Thymus (tissue), 11 donors: ENCODE data around the gene RPL5. TPM values are rescaled to one million over a fixed set of nuclear protein-coding genes. Genes with fewer than 3 reads are reported as not detected.

ENCODE experiments used
- DNase-seq, 9 donors: peaks; one replicate each; pipeline ENCODE4 v3.0.0-alpha.2; 2013; ENCODE audit warnings: low spot score in 9 of 9, low read depth in 6 of 9, missing footprints in 1 of 9
- H3K27ac ChIP-seq, 2 donors: one replicate each; pipeline ENCODE4 v1.5.1; 2013; ENCODE audit warnings: control low read depth in 1 of 2, low read depth in 1 of 2, low read length in 1 of 2, mild to moderate bottlenecking in 1 of 2, moderate library complexity in 1 of 2
- H3K27me3 ChIP-seq, 2 donors: one replicate each; pipeline ENCODE4 v1.5.1; 2013; ENCODE audit warnings: low read length in 1 of 2; ENCODE audit not compliant: control insufficient read depth in 2 of 2, insufficient read depth in 1 of 2
- H3K36me3 ChIP-seq, 2 donors: one replicate each; pipeline ENCODE4 v1.5.1; 2013; ENCODE audit warnings: low read length in 1 of 2, mild to moderate bottlenecking in 1 of 2, moderate library complexity in 1 of 2; ENCODE audit not compliant: control insufficient read depth in 2 of 2, insufficient read depth in 2 of 2
- H3K4me1 ChIP-seq, 2 donors: one replicate each; pipeline ENCODE4 v1.5.1; 2013; ENCODE audit warnings: low read length in 2 of 2; ENCODE audit not compliant: control insufficient read depth in 2 of 2, insufficient read depth in 2 of 2
- H3K4me3 ChIP-seq, 2 donors: one replicate each; pipeline ENCODE4 v1.5.1; 2013; ENCODE audit warnings: low read length in 2 of 2, control low read depth in 1 of 2, mild to moderate bottlenecking in 1 of 2
- H3K9me3 ChIP-seq, 2 donors: one replicate each; pipeline ENCODE4 v1.5.1; 2013; ENCODE audit warnings: low read length in 1 of 2, mild to moderate bottlenecking in 1 of 2; ENCODE audit not compliant: control insufficient read depth in 2 of 2, insufficient read depth in 1 of 2
- WGBS: extraction: QIAGEN DNeasy Blood & Tissue Kit; methylation state at CpG from one replicate; pipeline ENCODE4 v1.1.7; 2013; 5-methylcytosine and 5-hydroxymethylcytosine counted together
- polyA plus RNA-seq: library from polyadenylated mRNA; stranded (reverse); fragments of 200-250 nt; gene quantifications from one replicate; pipeline ENCODE4 v1.2.3, GENCODE V29; 2013
- total RNA-seq: library from RNA; stranded (reverse); fragments of 120-200 nt; gene quantifications from one replicate; pipeline ENCODE4 v1.2.4, GENCODE V29; 2013
- donor health status: healthy.

The RPL5 gene
- total and polyA plus RNA-seq, 2 donors, result 2,242 to 2,759 TPM

DNA sequence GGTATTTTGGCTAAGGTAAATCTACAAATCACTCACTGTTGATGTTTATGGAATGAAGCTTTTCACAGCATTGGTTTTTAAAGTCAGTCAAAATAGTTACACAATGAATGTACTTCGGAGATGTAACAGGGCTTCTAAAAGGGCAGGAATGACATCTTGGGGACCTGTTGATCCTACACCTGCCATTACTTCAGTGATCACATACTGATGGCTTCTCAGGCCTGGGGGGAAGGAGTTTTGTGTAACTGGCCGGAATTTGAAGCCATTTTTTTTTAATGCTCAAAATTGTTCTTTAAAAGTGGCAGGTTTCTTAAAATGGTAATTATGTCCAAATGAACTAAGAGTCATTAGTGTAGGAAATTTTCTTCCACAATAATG is 11.2 kb downstream of the RPL5 start:
- 49% methylated on average over 2 of the region's 2 CpGs for WGBS
- H3K4me1 ChIP-seq, result no peaks in the 10 kb centered on the region
- H3K27me3 ChIP-seq, result no peaks in the 10 kb centered on the region
- no peak overlapping the region for H3K27ac ChIP-seq
- no peaks in the 10 kb centered on the region for H3K9me3 ChIP-seq
- no peak overlapping the region for H3K4me3 ChIP-seq
- H3K36me3 ChIP-seq, result peaks cover 38 to 62% of the 10 kb centered on the region in 2 donors
- no peak for DNase-seq

DNA sequence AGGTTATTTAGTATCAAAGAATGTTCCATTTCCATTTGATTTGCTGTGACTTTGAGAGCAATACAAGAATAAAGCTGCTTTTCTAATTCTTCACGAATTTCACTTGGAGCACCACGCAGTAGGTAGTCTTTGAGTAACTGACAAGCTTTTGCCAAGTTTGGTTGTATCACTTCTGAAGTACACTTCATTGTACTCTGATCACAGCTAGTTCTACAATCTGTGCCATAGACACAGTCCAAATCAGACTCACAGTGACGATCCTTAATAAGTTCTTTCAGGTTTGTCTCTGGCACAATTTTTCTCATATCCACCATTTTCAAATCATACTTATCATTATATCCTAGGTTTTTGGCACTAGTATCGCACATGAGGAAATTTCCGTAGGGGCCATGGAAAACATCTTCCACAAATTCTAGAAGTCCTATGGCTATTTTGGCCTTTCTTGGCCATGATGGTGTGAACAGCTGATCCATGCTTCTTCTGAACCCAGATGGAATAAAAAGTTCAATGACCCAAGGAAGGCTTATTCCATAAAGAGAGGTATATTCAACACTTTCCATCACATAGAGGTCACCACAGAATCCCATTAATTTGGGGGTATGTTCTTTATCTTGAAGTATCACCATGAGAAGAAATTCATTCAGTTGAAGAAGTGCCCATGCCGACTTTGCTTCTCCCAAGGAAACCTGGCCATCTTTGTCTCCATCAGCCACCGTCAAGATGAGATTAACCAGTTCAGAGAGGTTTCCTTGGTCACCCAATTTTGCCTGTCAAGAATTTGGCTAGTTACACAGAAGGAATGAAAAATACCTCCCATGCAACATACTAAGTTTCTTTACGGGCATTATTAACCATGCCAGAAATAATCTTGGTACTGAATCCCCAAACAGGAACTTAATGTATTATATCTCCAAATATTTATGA is 11.9 kb downstream of the RPL5 start:
- H3K4me1 ChIP-seq, result no peaks in the 10 kb centered on the region
- no peak overlapping the region for H3K27ac ChIP-seq
- H3K9me3 ChIP-seq, result no peaks in the 10 kb centered on the region
- DNase-seq, result no peak
- no peaks in the 10 kb centered on the region for H3K27me3 ChIP-seq
- no peak overlapping the region for H3K4me3 ChIP-seq
- peaks cover 39 to 58% of the 10 kb centered on the region in 2 donors for H3K36me3 ChIP-seq
- 98% methylated on average over 8 of the region's 8 CpGs for WGBS

DNA sequence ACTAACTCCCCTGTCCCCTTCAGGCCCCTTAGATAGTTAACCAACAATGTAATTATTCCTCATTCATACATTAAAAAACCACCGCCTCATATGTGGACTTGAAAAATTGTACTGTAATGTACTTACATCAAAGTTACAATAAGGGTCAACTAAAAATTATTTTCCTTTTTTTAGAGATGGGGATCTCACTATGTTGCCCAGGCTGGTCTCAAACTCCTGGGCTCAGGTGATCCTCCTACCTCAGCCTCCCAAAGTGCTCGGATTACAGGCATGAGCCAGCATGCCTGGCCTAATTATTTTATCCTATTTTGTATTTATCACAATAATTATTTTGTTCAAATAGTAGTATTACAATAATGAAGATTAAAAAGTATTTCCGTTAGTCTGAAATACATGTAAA is 12.6 kb downstream of the RPL5 start:
- no peaks in the 10 kb centered on the region for H3K4me1 ChIP-seq
- H3K9me3 ChIP-seq, result no peaks in the 10 kb centered on the region
- no peaks in the 10 kb centered on the region for H3K27me3 ChIP-seq
- H3K27ac ChIP-seq, result no peak overlapping the region
- 98% methylated on average over 3 of the region's 3 CpGs for WGBS
- H3K4me3 ChIP-seq, result no peak overlapping the region
- peaks cover 35 to 50% of the 10 kb centered on the region in 2 donors for H3K36me3 ChIP-seq
- DNase-seq, result no peak

DNA sequence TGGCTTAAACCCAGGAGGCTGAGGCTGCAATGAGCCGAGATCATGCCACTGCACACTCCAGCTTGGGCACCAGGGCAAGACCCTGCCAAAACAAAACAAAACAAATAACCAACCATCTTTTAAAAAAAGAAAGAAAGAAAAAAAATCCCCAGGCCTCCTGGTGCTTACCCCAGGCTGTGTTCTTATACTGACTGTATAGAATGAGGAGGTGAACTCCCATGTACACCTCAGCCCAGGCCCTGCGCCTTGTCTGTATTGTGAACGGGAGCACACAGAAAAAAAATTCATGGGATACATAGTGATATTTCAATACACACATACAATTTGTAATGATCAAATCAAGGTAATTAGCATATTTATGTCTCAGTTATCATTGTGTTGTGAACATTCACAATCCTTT is 14.1 kb downstream of the RPL5 start:
- no peak overlapping the region for H3K27ac ChIP-seq
- DNase-seq, result no peak
- 65% methylated on average over 3 of the region's 3 CpGs for WGBS
- H3K36me3 ChIP-seq, result peaks cover 33 to 35% of the 10 kb centered on the region in 2 donors
- no peaks in the 10 kb centered on the region for H3K27me3 ChIP-seq
- H3K4me3 ChIP-seq, result no peak overlapping the region
- H3K4me1 ChIP-seq, result no peaks in the 10 kb centered on the region
- H3K9me3 ChIP-seq, result no peaks in the 10 kb centered on the region

DNA sequence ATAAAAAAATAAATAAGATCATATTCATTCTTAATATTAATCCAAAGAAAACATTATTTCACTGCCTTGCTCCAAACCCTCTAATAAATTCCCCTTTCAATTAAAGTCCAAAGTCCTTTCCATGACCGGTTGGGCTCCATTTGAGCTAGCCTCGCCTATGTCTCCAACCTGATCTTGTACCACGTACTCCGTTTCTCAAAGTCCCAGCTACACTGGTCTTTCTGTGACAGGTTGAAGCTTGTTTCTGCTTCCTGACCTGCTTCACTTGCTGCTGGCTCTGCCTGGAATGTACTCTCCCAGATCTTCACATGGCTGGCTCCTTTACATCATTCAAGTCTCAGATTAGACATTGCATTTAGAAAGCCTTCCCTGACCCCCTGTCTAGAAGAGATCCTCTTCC is 16.4 kb downstream of the RPL5 start:
- peaks cover 13 to 23% of the 10 kb centered on the region in 2 donors for H3K36me3 ChIP-seq
- no peaks in the 10 kb centered on the region for H3K27me3 ChIP-seq
- H3K4me3 ChIP-seq, result no peak overlapping the region
- H3K9me3 ChIP-seq, result no peaks in the 10 kb centered on the region
- peak overlapping the region in 1 of 2 donors; percentile 18 for H3K27ac ChIP-seq
- DNase-seq, result no peak
- peaks cover 0 to 3% of the 10 kb centered on the region in 2 donors for H3K4me1 ChIP-seq
- over 99% methylated on average over 4 of the region's 4 CpGs for WGBS

DNA sequence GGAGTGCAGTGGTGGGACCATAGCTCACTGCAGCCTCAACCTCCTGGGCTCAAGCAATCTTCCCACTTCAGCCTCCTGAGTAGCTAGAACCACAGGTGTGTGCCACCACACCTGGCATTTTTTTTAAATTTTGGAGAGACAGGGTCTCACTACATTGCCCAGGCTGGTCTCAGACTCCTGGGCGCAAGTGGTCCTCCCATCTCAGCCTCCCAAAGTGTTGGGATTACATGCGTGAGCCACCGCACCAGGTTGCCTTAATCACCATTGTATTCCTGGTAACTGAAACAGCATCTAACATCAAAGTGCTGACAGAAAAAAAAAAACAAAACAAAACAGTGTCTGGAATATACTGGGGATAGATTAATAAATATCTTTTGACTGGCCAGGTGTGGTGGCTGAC is 18.2 kb downstream of the RPL5 start:
- peaks cover 0 to 3% of the 10 kb centered on the region in 2 donors for H3K4me1 ChIP-seq
- no peak overlapping the region for H3K27ac ChIP-seq
- no peak for DNase-seq
- H3K27me3 ChIP-seq, result no peaks in the 10 kb centered on the region
- H3K36me3 ChIP-seq, result peaks cover 0 to 20% of the 10 kb centered on the region in 2 donors
- H3K4me3 ChIP-seq, result no peak overlapping the region
- 100% methylated on average over 3 of the region's 3 CpGs for WGBS
- H3K9me3 ChIP-seq, result no peaks in the 10 kb centered on the region

DNA sequence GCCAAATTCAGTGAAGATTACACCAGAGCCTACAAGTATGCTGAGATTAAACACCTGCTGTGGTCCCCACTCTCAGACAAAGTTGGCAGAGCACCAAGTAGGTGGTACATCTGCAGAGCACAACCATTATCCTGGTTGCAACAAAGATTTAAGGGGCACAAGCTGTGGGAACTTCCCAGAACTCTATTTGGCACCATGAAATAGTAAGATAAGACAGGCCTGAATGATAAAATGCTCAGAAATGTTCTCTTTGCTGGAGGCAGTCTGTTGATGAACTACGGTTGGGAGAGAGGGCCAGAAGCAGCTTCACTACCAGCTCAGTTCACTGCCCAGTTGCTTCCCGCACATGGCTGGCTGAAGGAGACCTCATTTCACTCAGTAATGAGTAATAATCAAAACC is 19.9 kb downstream of the RPL5 start:
- H3K36me3 ChIP-seq, result peaks cover 0 to 14% of the 10 kb centered on the region in 2 donors
- H3K9me3 ChIP-seq, result peaks cover 0 to 3% of the 10 kb centered on the region in 2 donors
- no peak overlapping the region for H3K27ac ChIP-seq
- peaks cover 0 to 3% of the 10 kb centered on the region in 2 donors for H3K4me1 ChIP-seq
- 79% methylated on average over 2 of the region's 2 CpGs for WGBS
- no peak for DNase-seq
- no peaks in the 10 kb centered on the region for H3K27me3 ChIP-seq
- no peak overlapping the region for H3K4me3 ChIP-seq

DNA sequence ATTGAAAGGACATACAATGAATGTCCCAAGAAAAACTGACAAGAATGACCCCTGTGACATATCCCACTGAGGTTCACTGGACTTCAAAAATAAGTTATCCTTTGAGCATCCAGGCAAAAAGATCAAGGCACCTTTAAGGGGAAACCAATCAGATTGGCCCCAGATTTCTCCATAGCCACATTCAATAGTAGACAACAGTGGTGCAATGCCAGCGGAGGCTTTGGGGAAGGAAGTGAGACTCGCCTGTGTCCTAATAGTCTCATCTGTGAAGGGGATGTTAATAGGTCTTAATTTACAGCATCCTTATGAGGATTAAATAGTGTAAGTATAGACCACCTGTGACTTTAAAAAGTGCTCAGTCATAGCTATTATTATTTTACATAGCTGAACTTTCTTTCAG is 21.5 kb downstream of the RPL5 start:
- H3K4me1 ChIP-seq, result peaks cover 0 to 3% of the 10 kb centered on the region in 2 donors
- H3K9me3 ChIP-seq, result peaks cover 0 to 3% of the 10 kb centered on the region in 2 donors
- H3K27ac ChIP-seq, result no peak overlapping the region
- DNase-seq, result no peak
- H3K27me3 ChIP-seq, result no peaks in the 10 kb centered on the region
- no peak overlapping the region for H3K4me3 ChIP-seq
- WGBS, result 86% methylated on average over 2 of the region's 2 CpGs
- peaks cover 0 to 13% of the 10 kb centered on the region in 2 donors for H3K36me3 ChIP-seq

DNA sequence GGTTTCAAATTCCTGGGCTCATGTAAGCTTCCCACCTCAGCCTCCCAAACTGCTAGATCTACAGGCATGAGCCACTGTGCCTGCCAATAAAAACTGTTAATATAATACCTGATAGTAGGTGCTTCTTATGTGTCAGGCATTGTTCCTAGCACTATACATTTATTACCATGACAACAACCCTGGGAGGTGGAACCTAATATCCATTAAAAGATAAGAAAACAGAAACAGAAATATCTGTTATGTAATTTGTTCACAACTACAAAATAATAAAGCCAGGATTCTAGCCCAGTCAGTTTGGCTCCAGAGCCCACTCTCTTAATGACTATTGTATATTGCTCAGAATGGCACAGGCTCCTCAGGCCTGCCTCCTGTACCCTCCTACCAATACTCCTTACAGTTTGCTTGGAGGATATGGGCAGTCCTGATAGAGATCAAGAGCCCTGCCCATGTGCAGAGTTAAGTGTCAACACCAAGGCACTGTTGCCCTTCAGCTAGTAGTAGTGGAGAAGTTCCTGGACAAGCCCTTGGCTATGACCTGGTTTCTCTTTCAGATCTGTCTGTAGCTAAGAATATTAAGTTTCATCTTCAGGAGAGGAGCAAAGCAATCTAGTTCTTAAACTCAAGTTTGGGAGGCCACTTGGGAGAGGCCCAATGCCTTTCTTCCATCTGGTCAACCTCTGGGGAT is 22.4 kb downstream of the RPL5 start:
- DNase-seq, result no peak

More for the DNA sequence above, 22.4 kb downstream of the RPL5 start:
- Histone ChIP-seq H3K4me3 (no peak overlapping the region), H3K36me3 (peaks cover 0 to 11% of the 10 kb centered on the region in 2 donors), H3K4me1 (peaks cover 3 to 7% of the 10 kb centered on the region in 2 donors), H3K9me3 (peaks cover 0 to 3% of the 10 kb centered on the region in 2 donors), H3K27me3 (no peaks in the 10 kb centered on the region), H3K27ac (no peak overlapping the region)
